GM19372 (cell line): Measurements from ENCODE around the gene RAD1.
A peak's percentile ranks its signal among the peaks of the same experiment; 100 is the strongest.
"Not testable (repeated sequence)": the region's sequence is repeated elsewhere in the genome, so short reads cannot be mapped to it uniquely, and the experiment has no call there.

Experiments
- ATAC-seq: cut with Tn5 transposase; IDR thresholded peaks from one replicate; pipeline ENCODE4 v1.9.1; 2021; ENCODE audit warnings: mild to moderate bottlenecking, low read depth, moderate library complexity; ENCODE audit not compliant: unreplicated experiment

RAD1 gene

DNA sequence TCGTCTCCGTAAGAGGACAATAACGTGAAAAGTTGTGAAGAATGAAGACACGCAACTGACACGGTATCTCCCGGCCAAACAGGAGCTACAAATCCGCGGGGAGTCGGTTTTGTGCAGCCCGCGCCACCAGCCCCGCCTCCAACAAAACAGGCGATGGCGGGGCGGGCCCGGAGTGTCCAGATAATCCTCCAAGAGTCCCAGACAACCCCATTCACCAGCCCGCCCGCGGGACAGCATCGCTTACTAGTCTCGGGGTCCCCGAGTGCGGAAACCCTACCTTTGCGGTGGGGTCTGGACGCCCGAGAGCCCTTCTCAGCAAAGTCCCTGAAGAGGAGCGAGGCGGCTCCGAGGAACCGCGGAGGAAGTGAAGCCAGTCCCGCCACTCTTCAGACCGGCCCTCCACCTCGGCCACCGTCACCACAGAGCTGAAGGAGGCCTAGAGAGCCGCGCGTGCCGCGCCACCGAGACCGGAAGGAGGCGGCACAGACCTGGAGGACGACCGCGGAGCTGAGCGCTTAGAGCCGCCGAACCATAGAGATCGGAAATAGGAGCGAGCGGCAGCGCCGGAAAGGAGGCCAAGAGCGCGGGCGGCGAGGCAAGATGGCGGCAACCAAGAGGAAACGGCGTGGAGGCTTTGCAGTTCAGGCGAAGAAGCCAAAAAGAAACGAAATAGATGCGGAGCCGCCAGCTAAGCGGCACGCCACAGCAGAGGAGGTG is at the start of gene RAD1, which contains the start of gene BRIX1:
RAD1 (minus strand) TSS at position 366 of the 717 bp plus-strand sequence. CDS start 612 bp downstream, outside the sequence.
BRIX1 (plus strand) TSS at position 573 of the 717 bp plus-strand sequence; CDS start at position 601, 28 bp downstream.
- ATAC-seq: peak; percentile 97

DNA sequence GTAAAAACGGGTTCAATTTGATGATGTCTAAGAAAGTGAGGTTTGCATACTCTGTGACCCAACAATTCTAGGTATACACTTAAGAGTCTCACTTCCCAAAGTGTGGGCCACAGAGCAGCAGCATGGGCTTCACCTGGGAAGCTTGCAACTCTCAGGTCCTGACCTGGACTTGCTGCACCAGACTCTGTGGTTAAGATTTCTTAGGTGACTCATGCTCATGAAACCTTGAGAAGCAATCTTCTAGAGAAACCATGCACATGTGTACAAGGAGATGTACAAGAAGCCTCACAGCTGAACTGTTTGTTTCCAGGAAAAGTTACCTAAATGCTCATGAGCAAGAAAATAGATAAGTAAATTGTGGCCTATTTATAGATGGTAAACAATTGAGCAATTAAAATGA is 44.0 kb upstream of the RAD1 start:
- ATAC-seq: peak; percentile 89

GRCh38 chr5:34957857-34958690 is 42.8 kb upstream of the RAD1 start:
- ATAC-seq: no peak

GRCh38 chr5:34957321-34957720 is 42.0 kb upstream of the RAD1 start:
- ATAC-seq: no peak

DNA sequence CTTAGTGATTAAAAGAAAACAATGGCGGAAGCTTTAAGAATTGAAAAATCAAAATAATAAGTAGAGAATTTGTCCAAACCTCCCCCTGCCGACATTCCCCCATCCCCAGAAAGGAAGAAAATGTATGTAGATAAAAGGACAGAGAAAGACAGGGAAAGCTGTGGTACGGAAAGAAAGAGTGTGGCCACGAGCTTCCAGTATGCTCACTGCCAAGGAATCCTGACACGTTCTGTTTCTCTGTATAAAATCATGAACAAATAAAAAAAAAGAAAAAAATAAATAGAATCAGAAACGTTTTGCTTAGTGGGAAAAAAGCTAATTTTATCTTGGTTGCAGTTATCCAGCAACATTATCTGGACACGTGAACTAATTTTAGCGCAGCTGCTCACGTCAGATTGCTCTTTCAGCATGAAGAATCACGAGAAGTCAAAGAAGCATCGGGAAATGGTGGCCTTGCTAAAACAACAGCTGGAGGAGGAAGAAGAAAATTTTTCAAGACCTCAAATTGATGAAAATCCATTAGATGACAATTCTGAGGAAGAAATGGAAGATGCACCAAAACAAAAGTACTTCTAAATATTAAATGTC is 29.2 kb upstream of the RAD1 start:
- no peak for ATAC-seq

GRCh38 chr5:34944044-34944443 is 28.7 kb upstream of the RAD1 start:
- ATAC-seq: no peak

- no peak for ATAC-seq
These were observed 26.6 kb upstream of the RAD1 start for GRCh38 chr5:34941936-34942335.

DNA sequence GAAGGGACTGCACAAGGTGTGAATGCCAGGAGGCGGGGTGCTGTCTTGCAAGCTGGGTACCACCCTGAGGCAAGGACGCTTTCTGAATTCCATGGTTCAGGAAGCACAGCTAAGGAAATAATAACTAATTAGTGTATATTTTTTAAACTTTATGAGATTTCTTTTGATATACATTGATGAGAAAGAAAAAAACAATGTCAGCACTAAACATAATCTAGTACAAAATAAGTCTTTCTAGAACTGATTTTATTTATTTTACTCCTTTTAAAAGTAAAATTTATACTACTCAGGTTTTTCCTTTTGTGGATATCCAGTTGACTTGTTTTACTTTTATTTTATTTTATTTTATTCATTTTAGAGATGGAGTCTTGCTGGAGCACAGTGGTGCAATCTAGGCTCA is 17.6 kb upstream of the RAD1 start:
- ATAC-seq: no peak

DNA sequence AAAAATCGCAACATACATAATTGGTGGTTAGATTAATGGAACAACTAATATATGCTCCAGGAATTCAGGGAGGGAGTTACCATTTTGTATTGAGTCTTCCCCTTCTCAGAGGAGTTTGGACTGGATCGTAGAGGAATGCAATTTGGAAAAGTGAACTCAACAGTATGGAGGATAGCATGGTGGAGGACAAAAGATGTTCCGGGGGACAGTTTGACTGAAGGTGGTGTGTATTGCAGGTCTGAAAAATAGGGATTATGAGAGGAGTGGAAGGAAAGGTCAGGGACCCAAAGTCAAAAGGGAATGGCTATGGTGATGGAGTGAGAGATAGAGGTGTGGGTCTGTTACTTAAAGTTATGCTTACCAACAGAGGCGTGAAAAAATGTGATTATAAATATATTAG is 15.6 kb upstream of the RAD1 start:
- no peak for ATAC-seq

DNA sequence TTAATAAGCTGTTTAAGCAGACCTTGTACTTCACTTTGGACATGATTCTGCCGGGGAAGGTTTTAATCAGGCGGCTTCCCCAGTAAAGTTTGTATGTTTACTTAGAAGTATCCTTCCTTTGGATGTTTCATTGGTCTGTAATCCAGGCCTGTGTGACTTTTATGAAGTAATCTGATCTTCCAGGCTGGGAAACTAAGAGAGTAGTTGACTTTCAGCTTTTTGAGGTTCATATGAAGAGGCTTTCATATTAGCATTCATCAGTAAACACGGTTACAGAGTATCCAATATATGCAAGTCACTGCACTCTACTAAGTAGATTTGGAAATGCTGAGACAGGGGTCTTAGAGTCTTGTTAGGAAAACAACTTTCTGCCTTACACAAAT is 15.1 kb upstream of the RAD1 start:
- no peak for ATAC-seq

GRCh38 chr5:34929720-34930461 is 14.6 kb upstream of the RAD1 start:
- ATAC-seq: peak; percentile 70

GRCh38 chr5:34929134-34929719 is 13.9 kb upstream of the RAD1 start, which contains the start of gene DNAJC21:
Gene DNAJC21 (plus strand): TSS chr5:34929559. CDS start chr5:34929820, 261 bp downstream.
- peak; percentile 76 for ATAC-seq

GRCh38 chr5:34928267-34928666 is 13.0 kb upstream of the RAD1 start:
- ATAC-seq: no peak

- ATAC-seq: no peak
These were observed 12.5 kb upstream of the RAD1 start for GRCh38 chr5:34927785-34928184.

- no peak for ATAC-seq
These were observed 11.1 kb upstream of the RAD1 start for GRCh38 chr5:34926318-34926888.

GRCh38 chr5:34924462-34924765 is 9.1 kb upstream of the RAD1 start:
- no peak for ATAC-seq

DNA sequence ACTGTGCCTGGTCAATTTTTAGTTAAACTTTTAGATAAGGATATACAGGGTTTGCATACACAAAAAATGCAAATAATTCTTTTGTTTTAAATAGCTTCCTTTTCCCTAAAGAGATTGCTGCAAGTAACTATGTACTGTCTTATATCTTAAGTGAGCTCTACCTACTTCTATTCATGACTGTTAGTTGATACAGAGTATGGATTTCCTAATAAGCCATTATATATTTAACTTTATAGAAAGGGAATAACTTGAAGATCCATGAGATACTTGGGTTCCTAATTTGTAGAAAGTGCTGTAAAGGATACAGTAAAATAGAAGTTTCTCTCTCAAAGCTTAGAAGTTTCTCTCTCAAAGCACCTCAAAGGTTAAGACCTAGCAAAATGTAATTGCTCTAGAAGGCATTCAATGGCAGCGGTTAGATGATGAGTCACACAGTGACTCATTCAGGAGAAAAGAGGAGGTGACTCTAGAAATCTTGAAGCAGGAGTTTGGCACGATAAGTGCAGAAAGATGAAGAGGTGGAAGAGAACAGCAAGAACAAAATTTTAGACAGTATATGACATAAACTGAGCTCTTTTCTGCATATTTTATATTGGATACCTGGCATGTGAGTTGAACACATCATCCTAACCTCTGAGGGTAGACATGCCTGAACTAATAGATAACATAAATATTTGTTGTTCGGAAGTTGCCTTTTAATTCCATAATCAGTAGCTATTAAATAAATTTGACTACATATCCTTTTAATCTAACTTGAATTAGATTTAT is 8.6 kb upstream of the RAD1 start:
- ATAC-seq: no peak

DNA sequence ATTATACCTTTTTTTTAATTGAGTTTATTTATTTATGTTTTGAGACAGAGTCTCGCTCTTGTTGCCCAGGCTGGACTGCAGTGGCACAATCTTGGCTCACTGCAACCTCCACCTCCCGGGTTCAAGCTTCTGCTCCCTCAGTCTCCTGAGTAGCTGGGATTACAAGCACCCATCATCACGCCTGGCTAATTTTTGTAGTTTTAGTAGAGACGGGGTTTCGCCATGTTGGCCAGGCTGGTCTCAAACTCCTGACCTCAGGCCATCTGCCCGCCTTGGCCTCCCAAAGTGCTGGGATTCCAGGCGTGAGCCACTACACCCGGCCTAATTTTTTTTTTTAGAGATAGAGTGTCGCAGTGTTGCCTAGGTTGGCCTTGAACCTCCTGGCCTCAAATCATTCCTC is 8.0 kb upstream of the RAD1 start:
- ATAC-seq: not testable (repeated sequence)

DNA sequence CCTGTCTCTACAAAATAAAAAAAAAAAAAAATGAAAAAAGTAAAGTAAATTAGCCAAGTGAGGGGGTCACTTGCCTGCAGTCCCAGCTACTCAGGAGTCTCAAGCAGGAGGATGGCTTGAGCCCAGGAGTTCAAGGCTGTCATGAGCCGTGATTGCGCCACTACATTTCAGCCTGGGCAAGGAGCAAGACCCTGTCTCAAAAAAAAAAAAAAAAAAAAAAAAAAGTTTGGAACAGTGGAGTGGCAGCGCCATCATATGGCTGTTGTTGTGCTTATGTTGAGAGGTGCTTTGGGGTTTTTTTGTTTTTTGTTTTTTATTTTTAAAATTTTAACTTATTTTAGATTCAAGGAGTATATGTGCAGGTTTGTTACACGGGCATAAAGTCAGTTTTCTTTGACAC is 3.8 kb upstream of the RAD1 start:
- no peak for ATAC-seq
